ENCODE measurements around the gene PCBP3.
"Not testable (repeated sequence)": the region's sequence is repeated elsewhere in the genome, so short reads cannot be mapped to it uniquely, and the experiment has no call there.

Gene PCBP3

GRCh38 chr21:45710306-45710705 lies 66.8 kb downstream of the PCBP3 start:
- not testable (repeated sequence) for H3K18ac ChIP-seq (ENCODE audit: low read depth in 1 of 2, low read length in 2 of 2); H3K27ac ChIP-seq (ENCODE audit: low read length, poor library complexity, severe bottlenecking); H2AFZ ChIP-seq (ENCODE audit: low read depth, low read length); H2BK15ac ChIP-seq (ENCODE audit: low read depth, poor library complexity, severe bottlenecking); H3K14ac ChIP-seq (ENCODE audit: low read length in 2 of 2); H2AK5ac ChIP-seq (ENCODE audit: low read length, severe bottlenecking); DNase-seq; H3K36me3 ChIP-seq (ENCODE audit: control insufficient read depth in 1 of 2, insufficient read depth in 2 of 2, low read depth in 1 of 2, low read length in 2 of 2); H2BK5ac ChIP-seq (ENCODE audit: low read depth, low read length, poor library complexity, severe bottlenecking); H4K91ac ChIP-seq (ENCODE audit: low read length); H4K8ac ChIP-seq (ENCODE audit: low read length); H2BK120ac ChIP-seq (ENCODE audit: low read depth, low read length); H3K4me3 ChIP-seq (ENCODE audit: insufficient read depth in 1 of 2, low read depth in 1 of 2, low read length in 2 of 2); H3K4me2 ChIP-seq (ENCODE audit: low read length, poor library complexity, severe bottlenecking); H3K9me3 ChIP-seq (ENCODE audit: control insufficient read depth, low read length); H3K23ac ChIP-seq (ENCODE audit: low read length in 2 of 2); H3K79me1 ChIP-seq (replicated peaks; ENCODE audit: low read length, poor library complexity, severe bottlenecking); H3K27me3 ChIP-seq (ENCODE audit: control insufficient read depth in 1 of 2, insufficient read depth in 1 of 2, low read length in 2 of 2); H2BK12ac ChIP-seq (ENCODE audit: low read length in 2 of 2); H3K4ac ChIP-seq (ENCODE audit: low read depth in 1 of 2, low read length in 2 of 2); H3K4me1 ChIP-seq (ENCODE audit: control insufficient read depth, insufficient read depth, low read depth, low read length); H3K9ac ChIP-seq (ENCODE audit: low read length)
- no CpG with 5 or more reads among the region's 5 CpGs for WGBS

GRCh38 chr21:45713613-45714012 lies 70.1 kb downstream of the PCBP3 start:
- Histone ChIP-seq H2BK120ac (ENCODE audit: low read depth, low read length) (no peak overlapping the region), H4K91ac (ENCODE audit: low read length) (no peak overlapping the region), H2BK12ac (ENCODE audit: low read length in 2 of 2) (no peak overlapping the region), H2AFZ (ENCODE audit: low read depth, low read length) (no peak overlapping the region), H3K9me3 (ENCODE audit: control insufficient read depth, low read length) (no peaks in the 10 kb centered on the region), H3K18ac (ENCODE audit: low read depth in 1 of 2, low read length in 2 of 2) (no peak overlapping the region), H3K4me1 (ENCODE audit: control insufficient read depth, insufficient read depth, low read depth, low read length) (no peaks in the 10 kb centered on the region), H3K4me2 (ENCODE audit: low read length, poor library complexity, severe bottlenecking) (no peak overlapping the region), H3K14ac (ENCODE audit: low read length in 2 of 2) (no peak overlapping the region), H3K27me3 (ENCODE audit: control insufficient read depth in 1 of 2, insufficient read depth in 1 of 2, low read length in 2 of 2) (no peaks in the 10 kb centered on the region), H2BK15ac (ENCODE audit: low read depth, poor library complexity, severe bottlenecking) (no peak overlapping the region), H3K79me1 (replicated peaks; ENCODE audit: low read length, poor library complexity, severe bottlenecking) (peaks cover 2% of the 10 kb centered on the region), H2AK5ac (ENCODE audit: low read length, severe bottlenecking) (no peak overlapping the region), H3K36me3 (ENCODE audit: control insufficient read depth in 1 of 2, insufficient read depth in 2 of 2, low read depth in 1 of 2, low read length in 2 of 2) (peaks cover 0 to 4% of the 10 kb centered on the region in 2 experiments), H3K27ac (ENCODE audit: low read length, poor library complexity, severe bottlenecking) (no peak overlapping the region), H3K4ac (ENCODE audit: low read depth in 1 of 2, low read length in 2 of 2) (no peak overlapping the region), H3K4me3 (ENCODE audit: insufficient read depth in 1 of 2, low read depth in 1 of 2, low read length in 2 of 2) (no peak overlapping the region), H3K23ac (ENCODE audit: low read length in 2 of 2) (no peak overlapping the region), H2BK5ac (ENCODE audit: low read depth, low read length, poor library complexity, severe bottlenecking) (no peak overlapping the region), H4K8ac (ENCODE audit: low read length) (no peak overlapping the region), H3K9ac (ENCODE audit: low read length) (no peak overlapping the region)
- WGBS, result 85% methylated on average over 6 of the region's 6 CpGs
- no peak for DNase-seq

GRCh38 chr21:45715441-45715840 lies 71.9 kb downstream of the PCBP3 start:
- H4K91ac ChIP-seq (ENCODE audit: low read length), result no peak overlapping the region
- 100% methylated on average over 1 of the region's 1 CpG for WGBS
- no peaks in the 10 kb centered on the region for H3K4me1 ChIP-seq (ENCODE audit: control insufficient read depth, insufficient read depth, low read depth, low read length)
- no peaks in the 10 kb centered on the region for H3K27me3 ChIP-seq (ENCODE audit: control insufficient read depth in 1 of 2, insufficient read depth in 1 of 2, low read length in 2 of 2)
- peaks cover 0 to 4% of the 10 kb centered on the region in 2 experiments for H3K36me3 ChIP-seq (ENCODE audit: control insufficient read depth in 1 of 2, insufficient read depth in 2 of 2, low read depth in 1 of 2, low read length in 2 of 2)
- H3K4me3 ChIP-seq (ENCODE audit: insufficient read depth in 1 of 2, low read depth in 1 of 2, low read length in 2 of 2), result no peak overlapping the region
- no peaks in the 10 kb centered on the region for H3K9me3 ChIP-seq (ENCODE audit: control insufficient read depth, low read length)
- no peak overlapping the region for H3K18ac ChIP-seq (ENCODE audit: low read depth in 1 of 2, low read length in 2 of 2)
- H2AK5ac ChIP-seq (ENCODE audit: low read length, severe bottlenecking), result no peak overlapping the region
- H2BK12ac ChIP-seq (ENCODE audit: low read length in 2 of 2), result no peak overlapping the region
- no peak overlapping the region for H3K9ac ChIP-seq (ENCODE audit: low read length)
- H3K27ac ChIP-seq (ENCODE audit: low read length, poor library complexity, severe bottlenecking), result no peak overlapping the region
- no peak overlapping the region for H2AFZ ChIP-seq (ENCODE audit: low read depth, low read length)
- H3K14ac ChIP-seq (ENCODE audit: low read length in 2 of 2), result no peak overlapping the region
- no peak overlapping the region for H2BK15ac ChIP-seq (ENCODE audit: low read depth, poor library complexity, severe bottlenecking)
- no peak overlapping the region for H2BK5ac ChIP-seq (ENCODE audit: low read depth, low read length, poor library complexity, severe bottlenecking)
- no peak for DNase-seq
- H3K4me2 ChIP-seq (ENCODE audit: low read length, poor library complexity, severe bottlenecking), result no peak overlapping the region
- H3K79me1 ChIP-seq (replicated peaks; ENCODE audit: low read length, poor library complexity, severe bottlenecking), result peaks cover 2% of the 10 kb centered on the region
- no peak overlapping the region for H3K23ac ChIP-seq (ENCODE audit: low read length in 2 of 2)
- no peak overlapping the region for H4K8ac ChIP-seq (ENCODE audit: low read length)
- H2BK120ac ChIP-seq (ENCODE audit: low read depth, low read length), result no peak overlapping the region
- no peak overlapping the region for H3K4ac ChIP-seq (ENCODE audit: low read depth in 1 of 2, low read length in 2 of 2)

- Histone ChIP-seq H3K4me1 (ENCODE audit: control insufficient read depth, insufficient read depth, low read depth, low read length) (no peaks in the 10 kb centered on the region), H3K4me2 (ENCODE audit: low read length, poor library complexity, severe bottlenecking) (no peak overlapping the region), H3K9me3 (ENCODE audit: control insufficient read depth, low read length) (no peaks in the 10 kb centered on the region), H4K8ac (ENCODE audit: low read length) (no peak overlapping the region), H2BK12ac (ENCODE audit: low read length in 2 of 2) (no peak overlapping the region), H3K4me3 (ENCODE audit: insufficient read depth in 1 of 2, low read depth in 1 of 2, low read length in 2 of 2) (no peak overlapping the region), H3K14ac (ENCODE audit: low read length in 2 of 2) (no peak overlapping the region), H2BK5ac (ENCODE audit: low read depth, low read length, poor library complexity, severe bottlenecking) (no peak overlapping the region), H3K27ac (ENCODE audit: low read length, poor library complexity, severe bottlenecking) (no peak overlapping the region), H3K18ac (ENCODE audit: low read depth in 1 of 2, low read length in 2 of 2) (no peak overlapping the region), H2BK120ac (ENCODE audit: low read depth, low read length) (no peak overlapping the region), H3K79me1 (replicated peaks; ENCODE audit: low read length, poor library complexity, severe bottlenecking) (peaks cover 6% of the 10 kb centered on the region), H2BK15ac (ENCODE audit: low read depth, poor library complexity, severe bottlenecking) (no peak overlapping the region), H3K27me3 (ENCODE audit: control insufficient read depth in 1 of 2, insufficient read depth in 1 of 2, low read length in 2 of 2) (no peaks in the 10 kb centered on the region), H2AK5ac (ENCODE audit: low read length, severe bottlenecking) (no peak overlapping the region), H3K9ac (ENCODE audit: low read length) (no peak overlapping the region), H3K36me3 (ENCODE audit: control insufficient read depth in 1 of 2, insufficient read depth in 2 of 2, low read depth in 1 of 2, low read length in 2 of 2) (peaks cover 0 to 2% of the 10 kb centered on the region in 2 experiments), H3K4ac (ENCODE audit: low read depth in 1 of 2, low read length in 2 of 2) (no peak overlapping the region), H3K23ac (ENCODE audit: low read length in 2 of 2) (no peak overlapping the region), H4K91ac (ENCODE audit: low read length) (no peak overlapping the region), H2AFZ (ENCODE audit: low read depth, low read length) (no peak overlapping the region)
- WGBS, result 87% methylated on average over 5 of the region's 5 CpGs
- DNase-seq, result no peak
Observed at GRCh38 chr21:45718413-45718812, 74.9 kb downstream of the PCBP3 start.
